ENCODE measurements around the gene ITPR3.

Gene ITPR3

DNA sequence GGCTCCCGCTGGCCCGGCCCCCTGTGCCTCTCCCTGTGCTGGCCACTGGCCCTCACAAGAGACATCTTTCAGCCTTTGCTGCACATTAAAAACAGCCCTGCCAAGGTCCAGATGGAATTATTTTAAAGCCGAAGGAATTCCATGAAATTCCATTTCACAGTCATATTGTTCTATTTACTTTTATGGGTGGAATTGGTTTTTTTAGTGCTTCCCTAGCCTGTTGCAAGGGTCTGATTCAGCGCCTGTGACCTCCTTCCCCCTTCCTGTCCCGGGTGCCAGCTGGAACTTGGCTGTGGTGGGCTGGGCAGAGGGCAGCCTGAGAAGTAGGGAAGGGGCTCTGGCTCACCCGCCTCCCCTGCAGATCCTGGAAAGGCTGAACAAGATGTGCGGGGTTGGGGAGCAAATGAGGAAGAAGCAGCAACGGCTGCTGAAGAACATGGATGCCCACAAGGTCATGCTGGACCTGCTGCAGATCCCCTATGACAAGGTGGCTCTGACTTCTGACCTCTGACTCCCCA is 56.1 kb downstream of the ITPR3 start:
- H3K4me3 ChIP-seq (ENCODE audit: low read depth, low read length), result no peak overlapping the region
- TF ChIP-seq CTCF (IDR thresholded peaks at IDR 0.05; ENCODE audit: low read depth, low read length, missing control alignments), result no peak
- DNase-seq (ENCODE audit: low read depth), result no peak

- TF ChIP-seq CTCF (IDR thresholded peaks at IDR 0.05; ENCODE audit: low read depth, low read length, missing control alignments), result no peak
- DNase-seq (ENCODE audit: low read depth), result no peak
- H3K4me3 ChIP-seq (ENCODE audit: low read depth, low read length), result no peak overlapping the region
Measured at GRCh38 chr6:33677689-33678088, 56.6 kb downstream of the ITPR3 start.

DNA sequence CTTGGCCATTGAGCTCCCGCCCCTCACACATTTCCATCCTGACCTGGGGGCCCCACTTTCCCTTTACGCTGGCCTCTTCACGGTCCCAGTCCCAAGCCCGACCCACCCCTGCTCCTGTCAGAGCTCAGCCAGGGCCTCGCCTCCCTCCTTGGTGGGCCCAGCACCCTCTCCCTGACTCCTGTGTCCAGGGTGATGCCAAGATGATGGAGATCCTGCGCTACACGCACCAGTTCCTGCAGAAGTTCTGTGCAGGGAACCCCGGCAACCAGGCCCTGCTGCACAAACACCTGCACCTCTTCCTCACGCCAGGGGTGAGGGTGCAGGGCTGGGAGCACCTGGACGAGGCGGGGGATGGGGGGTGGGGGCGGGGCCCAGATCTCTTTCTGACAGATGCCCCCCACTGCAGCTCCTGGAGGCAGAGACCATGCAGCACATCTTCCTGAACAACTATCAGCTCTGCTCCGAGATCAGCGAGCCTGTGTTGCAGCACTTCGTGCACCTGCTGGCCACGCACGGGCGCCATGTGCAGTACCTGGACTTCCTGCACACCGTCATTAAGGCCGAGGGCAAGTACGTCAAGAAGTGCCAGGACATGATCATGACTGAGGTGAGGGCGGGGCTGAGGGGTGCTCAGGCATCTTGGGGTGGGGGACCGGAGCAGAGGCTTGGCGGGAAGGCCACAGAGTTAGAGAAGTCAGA is 57.3 kb downstream of the ITPR3 start:
- DNase-seq (ENCODE audit: low read depth), result no peak
- no peak for TF ChIP-seq CTCF (IDR thresholded peaks at IDR 0.05; ENCODE audit: low read depth, low read length, missing control alignments)
- no peak overlapping the region for H3K4me3 ChIP-seq (ENCODE audit: low read depth, low read length)

DNA sequence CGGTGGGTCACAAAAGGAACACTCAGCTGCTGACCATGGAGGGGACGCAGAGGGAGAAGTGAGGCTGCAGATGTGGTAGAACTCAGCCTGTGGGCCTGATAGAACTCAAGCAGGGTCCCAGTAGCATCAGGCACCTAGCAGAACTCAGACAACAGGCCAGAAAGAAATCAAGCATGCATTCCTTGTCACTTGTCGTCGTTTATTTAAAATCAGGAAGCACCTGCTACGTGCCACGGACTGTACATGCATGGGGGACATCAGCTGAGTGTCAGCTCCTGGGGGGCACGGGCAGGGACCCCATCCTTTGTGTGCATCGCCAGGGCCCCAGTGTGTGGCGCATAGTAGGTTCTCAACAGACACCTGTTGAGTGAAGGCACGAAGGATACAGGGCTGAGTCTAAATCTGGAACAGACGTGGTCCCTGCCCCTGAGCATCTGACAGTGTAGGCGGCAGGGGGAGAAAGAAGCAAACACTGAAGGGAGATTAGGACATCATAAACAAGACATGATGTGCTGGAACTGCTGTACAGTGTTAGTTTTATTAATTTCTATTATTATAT is 57.9 kb downstream of the ITPR3 start:
- H3K4me3 ChIP-seq (ENCODE audit: low read depth, low read length), result no peak overlapping the region
- no peak for DNase-seq (ENCODE audit: low read depth)
- TF ChIP-seq CTCF (IDR thresholded peaks at IDR 0.05; ENCODE audit: low read depth, low read length, missing control alignments), result no peak

- TF ChIP-seq CTCF (IDR thresholded peaks at IDR 0.05; ENCODE audit: low read depth, low read length, missing control alignments), result no peak
- no peak overlapping the region for H3K4me3 ChIP-seq (ENCODE audit: low read depth, low read length)
- no peak for DNase-seq (ENCODE audit: low read depth)
Measured at GRCh38 chr6:33679761-33680160, 58.6 kb downstream of the ITPR3 start.

DNA sequence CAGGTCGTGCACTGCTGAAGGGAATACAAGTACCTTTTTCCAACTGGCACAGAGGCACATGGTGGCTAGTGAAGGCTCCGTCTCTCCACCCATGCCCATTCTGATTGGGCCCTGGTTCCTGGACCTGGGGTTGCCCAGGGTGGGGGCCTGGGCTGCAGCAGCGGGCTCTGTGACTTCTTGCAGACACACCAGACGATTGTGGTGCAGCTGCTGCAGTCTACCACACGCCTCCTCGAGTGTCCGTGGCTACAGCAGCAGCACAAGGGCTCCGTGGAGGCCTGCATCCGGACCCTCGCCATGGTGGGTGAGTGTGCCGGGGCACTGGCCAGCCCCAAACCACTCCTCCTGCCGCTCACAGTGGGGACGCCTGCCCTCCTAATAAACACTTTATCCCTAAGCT is 61.2 kb downstream of the ITPR3 start:
- no peak for DNase-seq (ENCODE audit: low read depth)
- TF ChIP-seq CTCF (IDR thresholded peaks at IDR 0.05; ENCODE audit: low read depth, low read length, missing control alignments), result no peak
- no peak overlapping the region for H3K4me3 ChIP-seq (ENCODE audit: low read depth, low read length)
